Peyer's patch (tissue), 4 donors: ENCODE data around the gene SYNGR1. TPM values are rescaled to one million over a fixed set of nuclear protein-coding genes. Genes with fewer than 3 reads are reported as not detected.

Experiments
- DNase-seq, 3 donors: peaks; one replicate each; pipeline ENCODE4 v3.0.0-alpha.2; 2017 to 2019
- H3K27ac ChIP-seq, 4 donors: fragments of 200-600 bp; sonication (generic); one replicate each; pipeline ENCODE4 v1.5.1; 2016 to 2019
- H3K27me3 ChIP-seq, 2 donors: fragments of 200-600 bp; sonication (generic); one replicate each; pipeline ENCODE4 v1.5.1; 2019
- H3K36me3 ChIP-seq, 3 donors: fragments of 200-600 bp; sonication (generic); one replicate each; pipeline ENCODE4 v1.5.1; 2016 to 2019
- H3K4me1 ChIP-seq, 4 donors: fragments of 200-600 bp; sonication (generic); one replicate each; pipeline ENCODE4 v1.5.1; 2016 to 2019
- H3K4me3 ChIP-seq, 4 donors: fragments of 200-600 bp; sonication (generic); 1 replicate in 3 of 4; 2 replicates in 1 of 4; pipeline ENCODE4 v1.5.1; 2016 to 2019; ENCODE audit warnings: mild to moderate bottlenecking in 1 of 4
- H3K9me3 ChIP-seq, 4 donors: fragments of 200-600 bp; sonication (generic); one replicate each; pipeline ENCODE4 v1.5.1; 2016 to 2019; ENCODE audit warnings: mild to moderate bottlenecking in 1 of 4
- CTCF ChIP-seq, 6 experiments: fragments of 450-650 bp in 4 of 6; fragments of 200-600 bp in 2 of 6; sonication (generic) in 1 of 6; IDR thresholded peaks; one replicate each; pipeline ENCODE4 v1.5.1; 2017 to 2019; ENCODE audit warnings: antibody characterized with exemption in 6 of 6, mild to moderate bottlenecking in 3 of 6, moderate library complexity in 1 of 6
- POLR2A ChIP-seq, 2 donors: fragments of 450-650 bp; IDR thresholded peaks; one replicate each; pipeline ENCODE4 v1.5.1; 2017; ENCODE audit warnings: antibody characterized with exemption in 2 of 2, mild to moderate bottlenecking in 2 of 2, moderate library complexity in 2 of 2
- total RNA-seq, 4 donors: library from RNA; depleted of rRNA; stranded (reverse); fragments of >200 nt; gene quantifications; one replicate each; pipeline ENCODE4 v1.1.0, GENCODE V29; 2016

SYNGR1 gene
- total RNA-seq, 4 donors from 2014 or later = 0.35 to 22.3 (median 2.5) TPM

GRCh38 chr22:39422101-39422500 is 72.3 kb downstream of the SYNGR1 start:
- Histone ChIP-seq H3K36me3 (peaks cover 0 to 86% (median 0%) of the 10 kb centered on the region in 3 donors), H3K4me1 (no peaks in the 10 kb centered on the region), H3K27me3 (no peaks in the 10 kb centered on the region), H3K4me3 (no peak overlapping the region), H3K27ac (no peak overlapping the region), H3K9me3 (no peaks in the 10 kb centered on the region)
- TF ChIP-seq POLR2A (IDR thresholded peaks at IDR 0.05) (no peak), CTCF (IDR thresholded peaks at IDR 0.05) (no peak)
- DNase-seq = no peak

GRCh38 chr22:39422721-39423120 is 72.9 kb downstream of the SYNGR1 start:
- Histone ChIP-seq H3K27ac (no peak overlapping the region), H3K27me3 (no peaks in the 10 kb centered on the region), H3K9me3 (no peaks in the 10 kb centered on the region), H3K4me3 (no peak overlapping the region), H3K4me1 (no peaks in the 10 kb centered on the region), H3K36me3 (peaks cover 0 to 86% (median 0%) of the 10 kb centered on the region in 3 donors)
- TF ChIP-seq CTCF (IDR thresholded peaks at IDR 0.05) (no peak), POLR2A (IDR thresholded peaks at IDR 0.05) (no peak)
- peak in 1 of 3 donors; percentile 8 for DNase-seq

GRCh38 chr22:39423976-39424375 is 74.2 kb downstream of the SYNGR1 start:
- Histone ChIP-seq H3K4me3 (no peak overlapping the region), H3K27ac (no peak overlapping the region), H3K27me3 (no peaks in the 10 kb centered on the region), H3K4me1 (no peaks in the 10 kb centered on the region), H3K36me3 (peaks cover 0 to 86% (median 0%) of the 10 kb centered on the region in 3 donors), H3K9me3 (no peaks in the 10 kb centered on the region)
- no peak for DNase-seq
- no peak for TF ChIP-seq POLR2A (IDR thresholded peaks at IDR 0.05)
- no peak for TF ChIP-seq CTCF (IDR thresholded peaks at IDR 0.05)

- no peaks in the 10 kb centered on the region for H3K9me3 ChIP-seq
- H3K4me3 ChIP-seq = no peak overlapping the region
- H3K27me3 ChIP-seq = no peaks in the 10 kb centered on the region
- no peak overlapping the region for H3K27ac ChIP-seq
- no peaks in the 10 kb centered on the region for H3K4me1 ChIP-seq
- TF ChIP-seq CTCF (IDR thresholded peaks at IDR 0.05) (no peak), POLR2A (IDR thresholded peaks at IDR 0.05) (no peak)
- peak in 1 of 3 donors; percentile 15 for DNase-seq
- peaks cover 0 to 84% (median 0%) of the 10 kb centered on the region in 3 donors for H3K36me3 ChIP-seq
These were observed 76.7 kb downstream of the SYNGR1 start for GRCh38 chr22:39426380-39427043.

GRCh38 chr22:39427751-39428596 is 78.2 kb downstream of the SYNGR1 start:
- no peak overlapping the region for H3K4me3 ChIP-seq
- no peaks in the 10 kb centered on the region for H3K9me3 ChIP-seq
- TF ChIP-seq CTCF (IDR thresholded peaks at IDR 0.05) (no peak), POLR2A (IDR thresholded peaks at IDR 0.05) (no peak)
- no peaks in the 10 kb centered on the region for H3K4me1 ChIP-seq
- no peak overlapping the region for H3K27ac ChIP-seq
- DNase-seq = peak in 1 of 3 donors; percentile 29
- peaks cover 0 to 83% (median 0%) of the 10 kb centered on the region in 3 donors for H3K36me3 ChIP-seq
- H3K27me3 ChIP-seq = no peaks in the 10 kb centered on the region
